ENCODE measurements around the gene UNC13D.

UNC13D gene

DNA sequence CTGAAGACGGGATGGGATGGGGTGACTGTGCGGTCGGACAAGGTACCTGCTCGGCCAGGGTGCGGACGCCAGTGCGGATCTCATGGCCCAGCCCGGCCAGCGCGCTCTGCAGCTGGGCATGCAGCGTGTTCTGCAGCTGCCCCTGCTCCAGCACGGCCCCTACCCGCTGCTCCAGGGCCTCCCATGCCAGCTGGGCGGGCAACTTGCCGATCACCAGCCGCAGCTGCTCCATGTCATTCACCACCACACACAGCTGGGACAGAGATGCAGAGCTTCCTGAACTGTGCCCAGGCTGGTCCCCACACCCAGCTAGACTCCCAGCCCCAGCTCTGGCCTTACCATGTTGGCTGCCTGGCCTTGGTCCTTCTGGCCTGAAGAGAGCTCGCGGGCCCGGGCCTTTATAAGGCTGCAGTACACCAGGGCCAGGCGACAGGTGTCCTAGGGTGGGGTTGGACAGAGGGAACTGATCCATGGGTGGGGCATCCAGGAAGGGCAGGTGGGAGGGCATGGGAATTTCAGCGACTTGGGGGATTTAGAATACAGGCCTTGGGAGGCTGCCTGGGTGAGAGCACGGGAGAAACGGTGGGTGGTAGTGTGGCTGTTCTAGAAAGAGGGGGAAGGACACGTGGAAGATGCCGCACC, 9.8 kb downstream of the UNC13D start:
- no peak for DNase-seq (ENCODE audit: low read depth)

DNA sequence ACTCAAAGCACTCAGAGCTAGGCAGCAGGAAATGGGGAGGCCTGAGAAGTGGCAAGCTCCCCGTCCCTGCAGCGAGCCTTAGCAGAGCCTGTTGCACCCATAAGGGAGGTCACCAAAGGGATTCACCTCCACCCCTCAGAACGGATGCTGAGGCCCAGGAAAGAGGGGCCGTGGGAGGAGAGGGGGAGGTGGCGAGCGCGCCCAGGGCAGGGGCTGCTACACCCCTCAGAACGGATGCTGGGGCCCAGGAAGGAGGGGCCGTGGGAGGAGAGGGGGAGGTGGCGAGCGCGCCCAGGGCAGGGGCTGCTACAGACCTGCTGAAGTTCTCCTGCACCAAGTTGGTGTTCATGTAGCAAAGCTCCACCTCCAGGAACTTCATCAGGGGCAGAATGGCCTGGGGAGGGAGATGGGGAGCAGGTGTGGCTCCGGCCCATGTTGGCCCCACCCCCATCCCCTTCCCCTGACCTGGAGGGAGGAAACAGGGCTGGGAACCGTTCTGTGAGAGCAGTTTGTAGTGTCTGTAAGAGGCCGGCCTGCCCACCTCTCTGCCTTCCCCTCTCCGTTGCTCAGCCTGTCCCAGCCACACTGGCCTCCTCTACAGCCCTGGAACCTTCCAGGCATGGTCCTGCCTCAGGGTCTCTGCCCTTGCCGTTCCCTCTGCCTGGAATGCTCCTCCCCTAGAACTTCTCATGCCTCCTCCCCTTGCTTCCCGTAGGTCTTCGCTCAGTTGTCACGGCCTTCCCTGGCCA, 11.4 kb downstream of the UNC13D start:
- DNase-seq (ENCODE audit: low read depth) = no peak

DNA sequence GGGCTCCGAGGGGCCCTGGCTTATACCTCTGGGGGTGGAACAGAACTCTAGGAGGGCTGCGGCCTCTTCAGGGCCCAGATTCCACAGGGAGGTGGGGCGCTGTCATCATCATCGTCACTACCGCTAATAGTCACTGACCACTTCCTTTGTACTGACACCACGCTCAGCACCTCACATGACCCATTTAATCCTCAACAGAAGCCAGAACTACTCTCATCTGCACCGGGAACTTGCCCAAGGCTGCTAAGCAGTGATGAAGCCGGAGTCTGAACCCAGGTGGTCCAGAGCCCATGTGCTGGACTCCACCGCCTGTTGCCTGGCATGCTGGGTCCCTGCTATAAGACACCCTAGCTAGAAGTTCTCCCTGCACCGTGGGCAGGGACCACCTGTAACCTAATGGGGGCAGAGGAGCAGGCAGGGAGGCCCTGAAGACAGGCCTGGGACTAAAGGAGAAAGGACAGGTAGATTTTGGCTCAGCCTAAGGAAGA, 12.0 kb downstream of the UNC13D start:
- DNase-seq (ENCODE audit: low read depth) = peak; percentile 98

DNA sequence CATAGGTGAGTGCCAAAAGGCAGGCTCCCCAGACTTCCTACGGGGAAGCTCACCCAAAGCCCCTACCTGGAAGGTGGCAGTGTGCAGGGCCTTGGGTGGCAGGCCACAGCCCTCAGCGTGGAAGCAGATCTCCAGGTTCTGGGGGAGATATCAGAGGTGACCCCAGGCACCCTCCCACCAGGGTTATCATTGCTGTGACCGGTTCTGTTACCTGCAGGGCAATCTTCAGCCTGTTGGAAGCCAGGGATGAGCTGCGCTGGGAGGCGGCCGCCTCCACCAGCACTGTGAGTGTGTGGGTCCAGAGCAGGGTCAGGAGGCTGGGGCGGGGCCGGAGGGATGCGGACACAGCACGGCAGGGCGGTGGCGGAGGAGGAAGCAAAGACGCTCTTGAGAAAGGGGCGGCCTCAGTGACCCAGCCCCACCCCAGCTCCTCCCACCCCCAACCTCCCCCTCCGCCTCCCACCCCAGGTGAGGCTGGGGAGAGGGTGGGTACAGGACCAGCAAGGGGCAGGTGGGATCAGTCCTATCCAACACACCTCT, 13.1 kb downstream of the UNC13D start:
- no peak for DNase-seq (ENCODE audit: low read depth)

DNA sequence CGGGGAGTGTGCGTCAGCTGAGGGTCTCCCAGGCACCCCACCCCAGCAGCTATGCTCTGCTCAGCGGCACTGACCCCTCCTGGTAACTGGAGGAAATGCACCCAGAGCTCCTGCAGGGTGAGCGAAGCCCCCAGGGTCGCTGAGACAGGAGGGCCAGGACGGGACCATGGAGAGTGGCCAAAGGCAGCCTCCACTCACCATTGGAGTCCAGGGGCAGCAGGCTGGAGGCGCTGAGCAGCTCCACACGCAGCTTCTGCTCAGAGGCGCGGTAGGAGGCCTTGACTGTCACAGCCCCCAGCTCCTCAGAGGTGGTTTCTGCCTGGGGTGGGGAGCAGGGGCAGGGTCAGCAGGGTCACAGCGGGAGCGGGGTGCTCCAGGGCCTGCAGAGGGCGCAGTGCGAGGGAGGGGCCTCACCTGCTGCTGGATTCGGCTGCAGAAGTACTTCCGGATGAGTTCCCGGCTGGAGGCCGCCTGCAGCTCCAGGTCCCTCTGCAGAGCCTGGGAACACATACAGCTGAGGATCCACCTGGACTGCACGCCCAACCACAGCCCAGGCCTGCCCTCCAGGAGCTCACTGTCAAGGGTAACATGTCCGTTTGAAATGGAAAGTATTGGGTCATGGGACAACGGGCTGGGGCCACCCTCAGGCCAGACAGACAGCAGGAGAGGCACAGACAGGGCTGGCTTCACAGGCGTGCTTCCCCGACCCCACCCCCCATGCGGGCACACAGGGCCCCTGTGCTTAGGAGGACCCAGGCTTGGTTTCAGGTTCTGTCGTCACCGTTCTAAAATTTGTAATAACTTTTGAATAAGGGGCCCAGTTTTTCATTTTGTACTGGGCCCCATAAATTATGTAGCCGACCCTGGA, 13.8 kb downstream of the UNC13D start:
- peak; percentile 32 for DNase-seq (ENCODE audit: low read depth)

DNA sequence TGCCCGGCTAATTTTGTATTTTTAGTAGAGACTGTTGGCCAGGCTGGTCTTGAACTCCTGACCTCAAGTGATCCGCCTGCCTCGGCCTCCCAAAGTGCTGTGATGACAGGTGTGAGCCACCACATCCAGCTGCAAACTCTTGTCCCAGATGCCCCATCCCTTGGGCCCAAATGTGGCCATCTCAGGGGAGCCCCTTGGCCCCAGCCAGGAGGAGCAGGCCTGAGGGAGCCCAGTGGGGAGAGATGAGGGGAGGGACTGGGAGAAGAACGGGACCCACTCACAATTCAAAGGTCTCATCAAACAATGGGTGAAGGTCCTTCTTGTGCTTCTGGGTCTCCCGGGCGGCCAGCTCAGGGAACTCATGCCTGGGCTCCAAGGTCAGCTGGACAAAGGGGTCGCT, 14.5 kb downstream of the UNC13D start:
- DNase-seq (ENCODE audit: low read depth) = no peak

DNA sequence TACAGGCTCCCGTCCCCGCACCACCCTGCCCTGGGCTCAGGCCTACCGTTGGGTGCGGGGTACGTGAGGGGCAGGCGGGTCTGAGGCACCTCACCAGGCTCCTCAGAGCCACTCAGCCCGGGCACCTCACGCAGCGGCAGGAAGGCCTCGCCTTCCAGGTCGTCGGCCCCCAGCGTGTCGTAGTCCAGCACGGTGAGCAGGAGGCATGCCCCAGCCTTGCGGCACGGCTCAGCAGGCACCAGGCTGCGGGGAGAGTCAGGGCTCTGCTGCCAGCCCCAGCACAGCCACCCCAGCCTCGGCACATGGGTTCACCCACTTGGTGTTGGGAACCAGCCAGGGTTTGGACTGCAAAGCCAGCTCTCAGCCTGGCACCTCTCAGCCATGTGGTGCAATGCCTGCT, 15.5 kb downstream of the UNC13D start:
- no peak for DNase-seq (ENCODE audit: low read depth)

DNA sequence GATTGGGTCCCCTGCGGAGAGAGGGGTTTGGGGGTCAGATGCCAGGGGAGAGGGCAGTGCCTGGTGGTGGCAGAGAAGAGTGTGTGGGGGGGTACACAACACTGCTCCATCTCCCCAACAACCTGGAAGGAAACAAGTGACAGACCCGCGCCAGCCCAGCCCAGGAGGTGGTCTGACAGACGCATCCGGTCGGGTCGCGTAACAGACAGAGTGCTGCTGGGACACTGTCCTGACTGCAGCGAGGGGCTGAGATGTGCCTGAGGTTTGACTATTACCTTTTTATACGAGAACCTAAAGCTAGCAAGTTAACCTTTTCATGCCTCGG, 16.2 kb downstream of the UNC13D start:
- DNase-seq (ENCODE audit: low read depth) = no peak

DNA sequence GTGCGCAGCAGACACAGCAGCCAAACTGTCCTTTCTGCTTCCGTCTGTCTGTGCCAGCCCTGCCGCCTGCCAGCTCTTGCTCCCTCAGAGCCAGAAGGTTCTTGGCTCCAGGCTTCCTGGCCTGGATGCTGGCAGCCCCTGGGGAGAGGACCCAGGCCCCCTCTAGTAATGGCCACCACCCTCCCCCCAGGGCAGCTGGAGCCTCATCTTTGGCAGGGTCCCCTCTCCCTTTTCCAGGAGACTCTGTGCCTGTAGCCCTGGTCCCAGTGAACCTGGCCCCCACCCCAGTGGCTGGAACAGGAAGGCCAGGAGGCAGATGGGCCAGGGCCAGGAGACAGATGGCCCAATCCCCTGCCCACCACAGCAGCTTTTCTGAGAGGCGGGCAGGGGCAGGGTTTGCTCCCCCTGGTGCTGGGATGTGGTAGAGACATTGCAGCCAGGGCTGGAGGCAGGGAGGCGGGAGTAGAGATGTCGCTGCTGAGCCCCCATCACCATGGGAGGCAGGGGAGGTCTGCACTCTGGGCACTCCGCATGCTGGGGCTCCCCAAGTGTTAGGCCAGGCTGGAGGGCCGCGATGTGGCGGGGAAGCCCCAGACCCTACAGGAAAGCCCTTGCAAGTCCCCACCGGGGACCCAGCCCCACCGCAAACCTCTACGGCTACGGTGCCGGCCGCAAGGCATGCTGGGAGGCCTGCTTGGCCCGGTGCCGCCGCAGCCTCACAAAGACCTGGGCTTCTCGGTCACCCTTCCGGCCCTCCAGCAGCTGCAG, 16.7 kb downstream of the UNC13D start:
- DNase-seq (ENCODE audit: low read depth) = peak; percentile 63

DNA sequence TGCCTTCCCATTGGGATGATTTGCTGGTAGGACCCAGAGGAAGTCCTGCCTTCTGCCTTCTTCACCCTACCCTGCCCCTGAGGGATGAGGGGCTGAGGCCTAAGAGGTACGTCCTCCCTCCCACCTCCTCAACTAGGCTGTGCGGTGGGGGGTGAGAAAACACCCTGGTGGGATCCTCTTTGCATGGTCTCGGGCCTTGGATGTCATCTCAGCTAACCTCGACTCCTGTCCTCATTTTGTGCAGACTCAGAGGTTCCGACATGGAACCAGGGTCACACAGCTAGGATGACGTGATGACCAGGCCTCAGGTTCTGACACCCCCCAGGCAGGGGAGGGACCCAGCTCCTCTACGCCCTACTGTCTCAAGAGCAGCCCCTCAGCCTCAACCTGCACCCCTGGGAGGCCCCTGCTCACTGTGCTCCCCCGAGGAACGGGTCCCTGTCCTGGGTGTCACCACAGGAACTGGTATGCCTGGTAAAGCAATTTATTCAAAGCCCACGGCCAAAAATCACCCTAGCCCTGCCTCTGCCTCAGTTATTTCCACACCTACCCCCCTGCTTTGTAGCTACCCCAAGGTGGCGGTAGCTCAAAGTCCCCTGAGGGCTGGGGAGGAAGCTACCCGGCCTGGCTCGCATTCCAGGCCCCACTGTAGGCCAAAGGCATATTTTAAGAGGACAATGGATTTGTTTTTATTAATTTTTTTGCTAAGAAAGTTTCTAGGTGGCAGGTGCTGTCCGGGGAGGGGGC, 17.5 kb downstream of the UNC13D start:
- DNase-seq (ENCODE audit: low read depth) = no peak

DNA sequence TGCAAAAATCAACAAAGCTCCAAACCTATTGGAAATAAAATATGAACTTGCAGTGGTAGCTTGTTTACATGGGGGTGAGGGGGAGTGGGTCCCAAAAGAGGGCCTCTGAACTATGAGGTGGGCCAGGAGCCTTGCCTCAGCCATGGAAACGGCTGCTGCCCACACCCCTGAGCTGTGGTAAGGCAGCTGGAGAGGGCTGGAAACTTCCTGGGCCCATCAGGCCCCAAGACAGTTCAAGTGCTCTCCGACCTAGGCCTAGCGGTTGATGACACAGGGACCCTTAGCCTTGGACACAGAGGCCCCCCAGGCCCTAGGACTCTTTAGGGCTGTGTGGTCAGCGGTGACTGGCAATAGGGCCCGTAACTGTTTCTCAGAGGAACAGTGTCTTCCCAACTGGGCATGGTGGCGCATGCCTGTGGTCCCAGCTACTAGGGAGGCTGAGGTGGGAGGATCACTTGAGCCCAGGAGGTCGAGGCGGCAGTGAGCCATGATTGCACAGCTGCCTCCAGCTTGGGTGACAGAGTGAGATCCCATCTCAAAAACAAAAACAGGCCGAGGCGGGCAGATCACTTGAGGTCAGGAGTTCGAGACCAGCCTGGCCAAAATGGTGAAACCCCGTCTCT, 18.3 kb downstream of the UNC13D start:
- no peak for DNase-seq (ENCODE audit: low read depth)

DNA sequence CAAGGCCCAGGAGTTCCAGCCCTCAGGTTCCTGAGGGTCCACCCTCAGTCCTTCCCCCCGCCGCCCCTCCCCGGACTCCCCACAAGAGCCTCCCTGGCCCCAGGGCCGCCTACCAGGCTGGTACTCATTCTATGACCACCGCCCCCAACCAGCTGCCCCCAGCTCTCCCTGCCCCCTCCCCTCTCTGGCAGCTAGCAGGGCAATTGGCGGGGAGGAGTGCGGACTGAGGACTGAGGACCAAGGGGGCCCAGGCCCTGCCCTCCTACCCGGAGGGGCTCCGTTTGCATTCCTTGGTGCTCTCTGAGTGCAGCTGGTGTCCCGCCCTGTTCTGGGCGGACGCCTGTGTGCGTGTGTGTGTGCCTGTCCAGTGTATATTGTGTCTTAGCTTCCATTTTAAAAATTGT, 19.1 kb downstream of the UNC13D start:
- DNase-seq (ENCODE audit: low read depth) = no peak

DNA sequence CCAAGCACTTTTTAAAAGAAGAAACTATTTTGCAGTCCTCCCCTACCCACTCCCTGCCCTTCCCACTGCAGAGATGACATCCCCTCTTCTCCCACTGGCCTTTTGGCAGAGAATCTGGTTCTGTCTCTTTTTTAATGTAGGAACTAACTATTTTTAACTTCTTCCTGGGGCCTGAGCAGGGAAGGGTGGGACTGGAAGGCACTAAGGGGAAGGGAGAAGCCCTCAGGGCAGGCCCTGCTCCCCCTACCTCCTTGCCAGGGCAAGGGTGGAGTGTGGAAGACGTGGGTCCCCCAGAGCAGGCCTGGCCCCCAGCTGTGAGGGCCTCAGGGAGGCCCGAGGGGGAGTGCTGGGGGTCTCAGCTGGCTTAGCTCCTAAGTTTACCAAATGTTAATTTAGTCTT, 19.5 kb downstream of the UNC13D start:
- DNase-seq (ENCODE audit: low read depth) = no peak

DNA sequence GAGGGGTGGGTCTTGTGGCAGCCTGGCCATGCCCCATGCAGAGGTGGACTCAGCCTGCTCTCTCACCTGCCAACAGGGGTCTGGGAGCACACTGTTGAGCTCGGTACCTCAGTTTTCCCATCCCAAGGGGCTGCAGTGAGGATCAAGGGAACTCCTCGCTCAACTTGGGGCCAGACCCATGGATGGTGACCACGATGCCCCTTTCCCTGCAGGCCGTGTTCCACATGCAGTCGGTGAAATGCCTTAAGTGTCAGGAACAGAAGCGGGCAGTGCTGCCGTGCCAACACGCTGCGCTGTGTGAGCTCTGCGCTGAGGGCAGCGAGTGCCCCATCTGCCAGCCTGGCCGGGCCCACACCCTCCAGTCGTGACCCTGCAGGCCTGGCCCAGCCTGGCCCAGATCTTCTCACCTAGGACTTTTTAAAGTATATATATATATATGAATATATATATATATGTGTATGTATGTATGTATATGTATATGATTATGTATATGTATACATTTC, 20.1 kb downstream of the UNC13D start:
- DNase-seq (ENCODE audit: low read depth) = no peak

DNA sequence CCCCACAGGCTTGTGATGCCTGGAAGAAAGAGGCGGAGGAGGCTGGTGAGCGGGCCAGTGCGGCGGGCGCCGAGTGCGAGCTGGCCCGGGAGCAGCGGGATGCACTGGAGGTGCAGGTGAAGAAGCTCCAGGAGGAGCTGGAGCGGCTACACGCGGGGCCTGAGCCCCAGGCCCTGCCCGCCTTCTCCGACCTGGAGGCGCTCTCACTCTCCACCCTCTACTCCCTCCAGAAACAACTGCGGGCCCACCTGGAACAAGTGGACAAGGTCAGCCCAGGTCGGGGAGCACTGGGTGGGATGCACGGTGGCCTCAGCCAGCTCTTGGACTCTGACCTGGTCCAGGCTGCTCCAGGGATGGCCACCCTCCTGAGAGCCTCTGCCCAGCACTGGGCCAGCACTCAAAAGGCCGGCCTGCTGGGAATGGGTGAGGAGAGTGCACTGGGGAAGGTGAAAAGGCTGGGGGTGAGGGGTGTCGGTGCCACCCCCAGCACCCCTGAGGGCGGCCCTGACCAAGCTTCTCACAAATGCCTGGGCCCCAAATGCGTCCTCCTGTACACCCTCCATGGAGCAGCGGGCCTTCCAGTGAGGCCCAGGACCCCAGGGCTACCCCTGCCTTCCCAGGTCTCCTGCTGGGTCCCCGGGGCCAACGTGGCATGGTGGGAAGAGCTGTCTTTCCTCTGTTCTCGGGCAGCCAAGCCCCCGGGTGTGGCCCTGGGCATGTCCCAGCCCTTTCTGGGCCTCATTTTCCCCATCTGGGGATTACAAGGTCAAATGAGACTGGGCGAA, 20.8 kb downstream of the UNC13D start:
- DNase-seq (ENCODE audit: low read depth) = no peak

DNA sequence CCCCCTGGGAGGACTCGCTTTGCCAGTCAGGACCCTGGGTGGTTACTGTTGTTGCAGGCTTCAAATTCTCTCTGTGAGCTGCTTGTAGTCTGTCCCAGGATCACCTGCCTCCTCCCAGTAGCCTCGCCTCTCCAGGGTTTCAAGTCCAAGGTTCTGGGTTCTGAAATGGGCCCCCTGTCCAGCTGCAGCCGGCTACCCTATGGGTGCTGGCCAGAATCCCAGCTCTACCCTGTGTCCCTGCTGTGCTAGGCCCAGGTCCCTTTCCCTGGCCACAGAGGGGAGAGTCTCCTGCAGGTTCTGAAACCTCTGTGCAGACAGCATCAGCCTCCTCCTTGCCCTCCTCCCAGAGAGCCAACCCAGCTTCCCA, 21.4 kb downstream of the UNC13D start:
- no peak for DNase-seq (ENCODE audit: low read depth)

DNA sequence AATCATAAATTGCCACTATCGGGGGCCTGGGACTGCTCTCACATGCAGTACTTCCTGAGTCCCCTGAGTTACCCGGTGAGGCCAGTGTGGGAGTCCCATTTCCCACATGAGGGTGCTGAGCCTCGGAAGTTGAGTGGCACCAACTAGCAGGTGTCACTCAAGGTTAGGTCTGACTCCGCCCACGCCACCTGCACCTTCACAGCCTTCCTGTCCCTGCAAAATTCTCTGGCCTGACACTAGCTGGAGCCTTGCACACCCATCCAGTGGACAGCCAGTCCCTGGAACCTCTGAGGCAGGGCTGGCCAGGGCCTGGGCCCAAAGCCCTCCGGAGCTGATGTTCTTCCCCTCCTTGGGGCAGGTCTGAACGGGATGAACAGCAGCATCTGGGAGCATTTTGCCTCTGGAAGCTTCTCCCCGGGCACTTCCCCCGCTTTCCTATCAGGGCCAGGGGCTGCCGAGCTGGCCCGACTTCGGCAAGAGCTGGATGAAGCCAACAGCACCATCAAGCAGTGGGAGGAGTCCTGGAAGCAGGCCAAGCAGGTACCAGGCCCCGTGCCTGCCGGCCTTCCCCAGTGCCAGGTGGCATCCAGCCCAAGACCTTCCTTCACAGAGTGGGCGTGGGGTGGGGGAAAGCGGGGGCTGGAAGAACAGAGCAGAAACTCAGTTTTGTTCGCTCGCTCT, 21.9 kb downstream of the UNC13D start:
- DNase-seq (ENCODE audit: low read depth) = no peak

DNA sequence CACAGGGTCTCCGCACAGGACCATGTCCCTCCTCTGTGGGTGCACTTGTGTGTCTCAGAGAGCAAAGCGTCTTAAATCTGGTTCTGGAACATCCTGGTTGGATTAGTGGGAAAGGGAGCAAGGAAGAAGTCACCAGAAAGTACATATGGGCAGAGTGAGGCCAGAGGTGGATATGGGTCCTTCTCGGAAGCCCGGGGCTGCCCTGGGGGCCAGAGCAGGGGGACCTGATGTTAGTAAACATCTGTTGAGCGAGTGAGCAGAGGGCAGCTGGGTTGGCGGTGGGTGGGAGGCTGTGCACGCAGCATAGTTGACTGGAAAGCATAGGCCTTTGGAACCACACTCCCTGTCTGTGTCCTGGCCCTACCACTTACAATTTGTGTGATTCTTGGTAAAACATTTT, 22.7 kb downstream of the UNC13D start:
- DNase-seq (ENCODE audit: low read depth) = no peak
